ENCODE results near the gene NUP210.
A peak's percentile ranks its signal among the peaks of the same experiment; 100 is the strongest.

Gene NUP210

GRCh38 chr3:13341229-13341905 is 78.8 kb downstream of the NUP210 start:
- TF ChIP-seq TAF1 (IDR thresholded peaks at IDR 0.05; ENCODE audit: borderline replicate concordance, low read depth, low read length) (no peak), POLR2A (IDR thresholded peaks at IDR 0.05; ENCODE audit: low read depth, low read length) (no peak), POLR2AphosphoS5 (IDR thresholded peaks at IDR 0.05; ENCODE audit: low read depth, low read length) (no peak)
- FAIRE-seq (no peak), DNase-seq (ENCODE audit: insufficient read length) (no peak)

- FAIRE-seq: no peak
- TF ChIP-seq POLR2A (IDR thresholded peaks at IDR 0.05; ENCODE audit: low read depth, low read length) (no peak), TAF1 (IDR thresholded peaks at IDR 0.05; ENCODE audit: borderline replicate concordance, low read depth, low read length) (no peak), POLR2AphosphoS5 (IDR thresholded peaks at IDR 0.05; ENCODE audit: low read depth, low read length) (no peak)
- DNase-seq (ENCODE audit: insufficient read length): no peak
Measured at GRCh38 chr3:13339833-13340232, 80.3 kb downstream of the NUP210 start.

- FAIRE-seq (no peak), DNase-seq (ENCODE audit: insufficient read length) (no peak)
- TF ChIP-seq TAF1 (IDR thresholded peaks at IDR 0.05; ENCODE audit: borderline replicate concordance, low read depth, low read length): no peak
- no peak for TF ChIP-seq POLR2AphosphoS5 (IDR thresholded peaks at IDR 0.05; ENCODE audit: low read depth, low read length)
- no peak for TF ChIP-seq POLR2A (IDR thresholded peaks at IDR 0.05; ENCODE audit: low read depth, low read length)
Measured at GRCh38 chr3:13338996-13339395, 81.1 kb downstream of the NUP210 start.

- TF ChIP-seq POLR2A (IDR thresholded peaks at IDR 0.05; ENCODE audit: low read depth, low read length): no peak
- TF ChIP-seq TAF1 (IDR thresholded peaks at IDR 0.05; ENCODE audit: borderline replicate concordance, low read depth, low read length): no peak
- TF ChIP-seq POLR2AphosphoS5 (IDR thresholded peaks at IDR 0.05; ENCODE audit: low read depth, low read length): no peak
- DNase-seq (ENCODE audit: insufficient read length): no peak
- FAIRE-seq: no peak
Measured at GRCh38 chr3:13338231-13338630, 81.9 kb downstream of the NUP210 start.

DNA sequence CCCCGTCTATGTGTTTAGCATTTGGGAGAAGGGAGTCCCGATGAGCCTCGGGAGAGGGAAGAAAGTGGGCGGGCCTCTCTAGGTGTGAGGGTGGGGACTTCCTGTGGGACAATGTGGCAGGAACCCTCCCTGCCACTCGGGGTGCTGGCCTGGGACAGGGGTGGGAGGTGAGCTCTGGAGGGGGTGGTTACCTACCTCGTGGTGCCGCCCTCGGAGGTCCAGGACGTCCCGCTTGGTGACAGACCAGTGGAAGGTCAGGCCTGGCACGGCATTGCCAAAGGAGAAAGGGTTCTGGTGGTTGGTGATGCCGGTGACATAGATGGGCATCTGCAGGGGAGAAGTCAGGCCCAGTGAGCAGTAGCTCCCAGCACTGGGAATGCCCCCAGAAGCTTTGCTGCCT is 83.5 kb downstream of the NUP210 start:
- DNase-seq (ENCODE audit: insufficient read length): no peak
- FAIRE-seq: no peak
- no peak for TF ChIP-seq POLR2AphosphoS5 (IDR thresholded peaks at IDR 0.05; ENCODE audit: low read depth, low read length)
- TF ChIP-seq TAF1 (IDR thresholded peaks at IDR 0.05; ENCODE audit: borderline replicate concordance, low read depth, low read length): no peak
- no peak for TF ChIP-seq POLR2A (IDR thresholded peaks at IDR 0.05; ENCODE audit: low read depth, low read length)

DNA sequence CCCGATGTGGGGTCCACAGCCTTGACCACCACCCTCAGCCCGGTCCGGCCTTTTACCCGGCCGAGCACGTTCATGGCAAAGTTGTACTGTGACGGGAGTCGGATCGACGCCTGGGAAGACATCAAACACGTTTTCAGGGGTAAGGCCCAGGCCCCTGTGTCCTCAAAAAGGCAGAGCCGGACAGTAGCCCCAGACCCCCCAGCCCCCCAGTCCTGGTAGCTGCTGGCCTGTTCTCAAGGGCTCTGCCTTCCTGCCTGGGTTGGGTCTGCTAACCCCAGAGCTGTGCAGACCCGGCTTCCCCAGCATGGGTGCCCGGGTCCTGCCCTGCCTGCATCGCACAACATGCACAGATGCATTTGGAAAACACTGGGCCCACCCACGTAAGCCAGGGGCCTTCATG is 84.6 kb downstream of the NUP210 start:
- TF ChIP-seq TAF1 (IDR thresholded peaks at IDR 0.05; ENCODE audit: borderline replicate concordance, low read depth, low read length): no peak
- TF ChIP-seq POLR2A (IDR thresholded peaks at IDR 0.05; ENCODE audit: low read depth, low read length): no peak
- no peak for TF ChIP-seq POLR2AphosphoS5 (IDR thresholded peaks at IDR 0.05; ENCODE audit: low read depth, low read length)
- FAIRE-seq (no peak), DNase-seq (ENCODE audit: insufficient read length) (no peak)

DNA sequence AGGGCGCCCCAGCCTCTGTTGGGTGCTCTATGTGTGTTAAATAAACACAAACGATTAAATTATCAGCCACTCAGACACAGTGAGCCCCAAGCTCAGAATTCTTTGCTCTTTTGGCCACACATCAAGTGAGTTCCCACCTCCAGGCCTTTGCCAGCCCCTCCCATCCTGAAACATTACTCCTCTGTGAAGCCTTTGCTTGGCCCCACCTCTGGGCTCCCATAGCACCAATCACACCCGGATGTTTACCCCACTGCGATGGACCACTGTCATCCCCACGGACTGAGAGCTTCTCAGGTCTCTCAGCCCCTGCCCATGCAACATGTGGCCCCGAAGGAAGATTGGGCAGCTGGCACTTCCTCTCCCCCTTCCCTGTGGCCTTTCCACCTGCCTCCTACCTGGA is 85.1 kb downstream of the NUP210 start:
- no peak for DNase-seq (ENCODE audit: insufficient read length)
- TF ChIP-seq POLR2AphosphoS5 (IDR thresholded peaks at IDR 0.05; ENCODE audit: low read depth, low read length): no peak
- no peak for TF ChIP-seq TAF1 (IDR thresholded peaks at IDR 0.05; ENCODE audit: borderline replicate concordance, low read depth, low read length)
- no peak for TF ChIP-seq POLR2A (IDR thresholded peaks at IDR 0.05; ENCODE audit: low read depth, low read length)
- FAIRE-seq: no peak

DNA sequence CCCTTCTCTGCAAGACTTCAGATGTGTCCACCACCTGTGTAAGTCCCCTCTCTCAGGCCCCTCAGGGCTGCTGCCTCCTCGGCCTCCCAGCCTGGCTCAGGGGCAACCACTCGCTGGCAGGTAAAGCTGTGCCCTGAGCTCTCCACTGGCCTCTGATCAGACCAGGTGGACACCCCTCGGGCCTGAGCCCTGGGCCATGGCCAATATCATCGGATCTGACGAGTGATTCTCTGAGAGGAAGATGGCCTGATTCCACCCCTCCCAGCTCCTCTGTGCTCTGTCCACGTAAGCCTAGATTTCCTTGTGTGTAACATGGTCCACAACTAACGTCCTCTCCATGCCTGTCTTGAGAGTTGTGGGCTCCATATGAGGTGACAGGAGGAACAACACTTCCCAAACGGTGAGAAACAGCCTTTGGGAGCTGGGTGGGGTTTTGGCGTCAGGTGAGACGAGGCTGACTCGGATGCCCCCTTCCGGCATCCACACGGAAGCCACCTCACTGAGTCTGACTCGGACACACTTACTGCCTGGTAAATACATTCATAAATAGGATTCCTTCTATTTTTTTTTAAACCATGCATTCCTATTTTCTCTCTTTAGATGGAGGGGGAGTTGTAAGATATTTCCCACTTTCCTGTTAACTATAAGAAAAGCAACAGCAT is 86.8 kb downstream of the NUP210 start:
- TF ChIP-seq POLR2A (IDR thresholded peaks at IDR 0.05; ENCODE audit: low read depth, low read length) (no peak), TAF1 (IDR thresholded peaks at IDR 0.05; ENCODE audit: borderline replicate concordance, low read depth, low read length) (no peak), POLR2AphosphoS5 (IDR thresholded peaks at IDR 0.05; ENCODE audit: low read depth, low read length) (no peak)
- FAIRE-seq (no peak), DNase-seq (ENCODE audit: insufficient read length) (no peak)

DNA sequence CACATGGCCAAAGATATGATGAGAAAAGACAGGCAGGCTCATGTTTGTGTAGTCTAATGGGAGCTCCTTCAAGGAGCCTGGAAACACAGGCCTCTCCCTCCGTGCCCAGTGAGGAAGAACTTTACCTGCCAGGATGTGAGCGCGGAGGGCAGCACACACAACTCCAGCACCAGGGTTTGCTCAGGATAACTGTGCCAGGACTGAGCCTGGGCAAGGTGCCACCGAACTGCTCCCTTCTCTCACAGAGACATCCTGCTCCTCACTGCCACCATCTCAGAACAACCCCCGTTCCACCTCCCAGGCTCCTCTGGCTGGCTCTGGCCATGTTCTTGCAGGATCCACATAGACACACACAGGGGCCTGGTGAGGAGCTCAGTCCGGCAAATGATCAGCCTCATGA is 87.4 kb downstream of the NUP210 start:
- no peak for DNase-seq (ENCODE audit: insufficient read length)
- 0 out of 2 replicates have a peak, but pooled peaks have one; percentile 10 for TF ChIP-seq POLR2A (IDR thresholded peaks at IDR 0.05; ENCODE audit: low read depth, low read length)
- no peak for TF ChIP-seq POLR2AphosphoS5 (IDR thresholded peaks at IDR 0.05; ENCODE audit: low read depth, low read length)
- no peak for FAIRE-seq

GRCh38 chr3:13332158-13332557 is 88.0 kb downstream of the NUP210 start:
- DNase-seq (ENCODE audit: insufficient read length) (peak; percentile 69), FAIRE-seq (peak; percentile 95)
- TF ChIP-seq POLR2A (IDR thresholded peaks at IDR 0.05; ENCODE audit: low read depth, low read length): no peak
- TF ChIP-seq POLR2AphosphoS5 (IDR thresholded peaks at IDR 0.05; ENCODE audit: low read depth, low read length): peak; percentile 34; the same call in 1 of the 2 replicates
- no peak for TF ChIP-seq TAF1 (IDR thresholded peaks at IDR 0.05; ENCODE audit: borderline replicate concordance, low read depth, low read length)

DNA sequence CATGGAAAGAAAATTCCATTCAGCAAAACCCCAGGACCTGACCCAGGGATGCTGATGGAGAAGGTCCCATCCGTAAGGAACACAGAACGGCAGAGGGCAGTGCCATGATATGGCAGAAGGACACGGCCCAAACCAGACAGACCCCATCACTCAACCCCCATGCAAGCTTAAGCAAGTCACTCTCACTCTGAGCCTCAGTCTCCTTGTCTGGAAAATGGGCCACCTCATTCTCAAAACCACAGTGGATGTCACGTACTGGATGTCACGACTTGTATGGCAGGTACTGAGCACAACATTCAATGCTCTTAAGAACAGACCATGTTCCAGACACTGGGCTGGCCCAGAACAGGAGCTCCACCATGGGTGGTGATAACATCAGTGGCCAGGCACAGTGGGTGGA is 90.4 kb downstream of the NUP210 start:
- FAIRE-seq (no peak), DNase-seq (ENCODE audit: insufficient read length) (no peak)
- TF ChIP-seq POLR2AphosphoS5 (IDR thresholded peaks at IDR 0.05; ENCODE audit: low read depth, low read length): no peak
- TF ChIP-seq TAF1 (IDR thresholded peaks at IDR 0.05; ENCODE audit: borderline replicate concordance, low read depth, low read length): no peak
- TF ChIP-seq POLR2A (IDR thresholded peaks at IDR 0.05; ENCODE audit: low read depth, low read length): no peak

DNA sequence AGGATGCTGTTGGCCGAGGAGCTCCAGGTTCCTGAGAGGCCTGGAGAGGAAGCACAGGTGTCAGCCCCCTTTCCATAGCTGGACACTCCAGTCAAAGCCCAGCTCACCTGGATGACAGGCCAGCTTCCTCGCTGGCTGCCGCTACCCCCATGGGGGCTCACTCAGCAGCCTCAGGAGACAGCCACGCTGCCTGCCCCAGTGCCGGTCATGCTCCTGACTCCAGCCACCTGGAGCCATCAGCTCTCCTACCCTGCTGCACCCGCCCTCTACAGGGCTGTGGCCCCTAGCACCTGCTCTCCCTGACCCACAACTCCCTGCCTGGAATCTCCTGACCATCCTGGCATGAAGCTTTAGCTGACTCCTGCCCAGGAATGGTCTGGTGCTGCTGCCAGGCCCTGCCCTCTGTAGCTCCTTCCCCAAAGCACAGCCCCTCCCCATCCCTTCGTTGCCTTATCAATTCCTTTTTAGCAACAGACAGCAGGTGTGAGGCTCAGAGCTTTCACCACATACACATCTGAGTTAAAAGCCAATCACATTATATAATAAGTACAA is 94.2 kb downstream of the NUP210 start:
- no peak for DNase-seq (ENCODE audit: insufficient read length)
- no peak for FAIRE-seq
- TF ChIP-seq POLR2AphosphoS5 (IDR thresholded peaks at IDR 0.05; ENCODE audit: low read depth, low read length) (no peak), POLR2A (IDR thresholded peaks at IDR 0.05; ENCODE audit: low read depth, low read length) (no peak), TAF1 (IDR thresholded peaks at IDR 0.05; ENCODE audit: borderline replicate concordance, low read depth, low read length) (no peak)

Measured in GM12892 (cell line).